NOMO-1 (cell line): ENCODE results near the gene AUTS2.

Source experiments
- DNase-seq, 2 experiments: peaks; one replicate each; lab custom pipeline; 2025; ENCODE audit not compliant: unreplicated experiment in 2 of 2; lab: John Stamatoyannopoulos, UW

AUTS2 gene

DNA sequence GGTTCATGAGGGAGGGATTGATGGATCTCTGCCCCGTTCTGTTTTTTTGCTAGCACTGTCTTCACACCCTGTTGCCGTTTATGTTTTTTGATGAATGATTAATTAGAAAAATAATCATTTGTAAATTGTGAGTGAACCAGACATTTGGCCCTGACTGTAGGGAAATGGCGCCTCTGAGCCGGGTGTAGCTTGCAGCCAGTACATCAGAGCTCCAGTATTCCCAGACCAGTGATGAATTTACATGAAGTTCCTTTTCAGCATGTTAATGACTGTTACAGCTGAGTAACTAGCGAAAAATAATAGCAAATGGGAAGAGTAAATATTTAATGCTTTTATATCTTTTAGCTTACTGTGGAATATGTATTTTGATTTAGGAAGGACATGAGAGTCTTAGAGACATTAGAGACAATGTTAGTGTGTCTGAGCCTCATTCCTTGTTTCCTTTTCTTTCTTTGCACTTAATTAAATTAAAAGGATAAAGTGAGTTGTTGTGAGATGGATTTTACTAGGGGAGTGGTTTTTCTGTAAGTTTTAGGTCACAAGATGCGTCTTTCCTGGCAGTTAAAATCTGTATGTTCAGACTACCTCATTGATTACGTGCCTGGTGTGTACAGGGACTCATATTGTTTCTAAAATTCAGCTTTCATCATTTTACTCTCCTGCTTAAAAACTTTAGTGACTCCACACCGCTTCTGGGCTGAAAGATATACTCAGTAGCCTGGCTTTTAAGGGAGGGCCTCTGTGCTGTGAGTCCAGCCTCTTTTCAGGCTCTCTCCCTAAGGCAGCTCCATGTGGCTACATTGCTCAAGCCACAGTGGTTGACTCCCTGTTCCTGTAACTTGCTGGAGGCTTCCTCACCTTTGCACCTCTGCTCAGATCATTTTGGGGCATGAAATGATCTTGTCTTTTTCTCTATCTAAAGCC is 86.4 kb downstream of the AUTS2 start:
- DNase-seq: no peak

GRCh38 chr7:69685293-69685631 is 87.0 kb downstream of the AUTS2 start:
- no peak for DNase-seq

DNA sequence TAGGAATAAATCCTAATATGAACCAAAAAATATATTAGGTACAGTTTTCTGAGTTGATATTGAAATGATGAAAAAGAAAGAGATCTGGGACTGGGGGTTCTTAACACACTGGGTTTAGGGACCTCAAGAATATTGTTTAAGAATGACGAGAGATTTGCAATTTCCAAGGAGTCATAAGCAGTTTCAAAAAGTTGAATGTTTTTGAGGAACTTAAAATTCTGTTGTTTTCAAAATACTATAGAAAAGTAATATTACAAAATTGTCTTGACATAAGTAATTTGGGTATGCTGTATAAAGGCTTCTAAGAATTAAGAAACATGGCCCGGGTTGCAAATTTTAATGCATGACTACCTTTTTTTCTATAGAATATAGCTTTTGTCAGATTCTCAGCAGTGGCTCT is 88.1 kb downstream of the AUTS2 start:
- DNase-seq: no peak

DNA sequence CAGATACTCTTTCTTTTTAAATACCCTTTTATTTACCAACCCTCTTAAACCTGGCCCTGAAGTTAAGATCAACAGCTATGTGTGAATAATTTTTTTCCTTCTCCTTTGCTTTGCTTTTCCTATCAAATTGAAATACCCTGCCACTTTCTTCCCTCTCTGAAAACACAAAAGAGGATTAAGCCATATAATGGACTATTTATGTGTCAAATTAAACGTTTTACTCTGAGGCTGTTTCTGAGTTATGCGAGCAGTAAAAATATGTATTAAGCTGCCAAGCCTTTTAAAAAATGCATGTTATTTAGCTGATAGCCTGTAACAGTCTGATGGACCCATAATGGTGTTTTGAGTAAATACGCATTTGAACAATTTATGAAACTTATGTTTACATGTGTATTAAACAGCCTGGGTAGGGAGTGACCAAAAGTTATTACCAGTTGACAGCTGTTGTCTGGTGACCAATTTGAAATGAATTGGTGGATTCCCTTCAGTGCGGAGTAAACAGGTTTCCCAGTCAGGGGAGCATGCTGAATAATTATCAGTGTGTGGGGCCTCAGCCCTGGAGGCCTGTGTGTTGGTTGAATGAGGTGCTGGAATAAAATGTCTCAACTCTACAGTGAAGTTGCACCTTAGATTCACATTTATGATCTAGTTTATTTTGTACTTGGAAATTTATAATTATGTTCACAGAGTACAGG is 89.6 kb downstream of the AUTS2 start:
- DNase-seq: no peak

DNA sequence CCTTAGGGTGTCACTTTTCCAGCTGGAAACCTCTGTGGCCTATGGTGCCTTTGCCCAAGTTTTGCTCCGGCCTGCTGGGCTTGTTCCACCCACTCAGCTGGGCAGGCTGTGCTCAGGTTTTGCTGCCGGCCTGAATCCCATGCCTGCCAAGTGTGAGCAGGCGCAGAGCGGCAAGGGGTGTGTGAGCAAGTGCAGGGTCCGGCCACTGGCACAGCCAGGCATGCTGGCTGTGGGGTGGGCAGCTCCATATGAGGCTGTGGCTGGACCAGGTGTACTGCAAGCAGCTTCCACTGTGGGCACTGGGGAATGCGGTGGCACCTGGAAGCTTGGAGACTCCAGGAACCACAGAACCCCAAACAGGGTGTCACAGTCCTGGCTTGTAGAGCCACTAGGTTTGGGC is 92.1 kb downstream of the AUTS2 start:
- DNase-seq: no peak

DNA sequence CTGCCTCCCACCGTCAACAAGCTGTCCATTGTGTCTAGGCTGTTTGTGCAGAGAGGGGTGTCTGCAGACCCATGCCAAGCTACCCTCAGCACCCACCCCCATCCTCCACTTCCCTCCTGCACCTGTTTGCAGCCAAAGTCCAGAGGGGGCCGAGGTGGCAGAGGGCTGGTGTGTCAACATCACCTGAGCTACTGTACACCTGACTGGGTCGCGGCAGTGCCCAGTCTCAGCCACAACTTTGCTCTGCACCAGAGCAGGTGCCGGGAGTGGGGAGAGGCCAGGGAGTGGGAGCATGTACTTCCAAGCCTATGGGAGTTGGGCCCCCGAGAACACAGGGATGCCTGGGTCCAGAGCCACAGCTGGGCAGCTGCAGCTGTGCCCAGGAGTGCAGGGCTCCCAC is 93.1 kb downstream of the AUTS2 start:
- DNase-seq: no peak

DNA sequence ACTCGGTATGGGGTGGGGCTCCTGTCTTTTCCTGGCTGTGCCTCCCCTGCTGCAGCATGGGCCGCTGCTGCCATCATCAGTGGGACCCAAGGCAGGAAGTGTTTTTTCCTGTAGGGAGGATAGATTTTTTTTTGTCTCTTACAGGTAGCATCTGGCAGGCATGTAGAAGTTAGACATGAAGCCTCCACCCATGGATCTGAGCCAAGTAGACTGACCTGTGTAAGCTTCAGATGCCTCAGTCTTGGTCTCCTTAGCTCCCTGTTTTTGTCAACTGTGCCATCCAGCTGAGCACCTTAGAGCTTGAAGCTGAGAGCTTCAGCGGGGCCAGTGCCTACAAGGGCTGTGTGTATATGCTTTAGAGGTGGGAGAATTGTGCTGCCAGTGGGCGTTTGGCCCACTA is 93.5 kb downstream of the AUTS2 start:
- DNase-seq: no peak

GRCh38 chr7:69692611-69693010 is 94.3 kb downstream of the AUTS2 start:
- no peak for DNase-seq

GRCh38 chr7:69693042-69693441 is 94.8 kb downstream of the AUTS2 start:
- no peak for DNase-seq

DNA sequence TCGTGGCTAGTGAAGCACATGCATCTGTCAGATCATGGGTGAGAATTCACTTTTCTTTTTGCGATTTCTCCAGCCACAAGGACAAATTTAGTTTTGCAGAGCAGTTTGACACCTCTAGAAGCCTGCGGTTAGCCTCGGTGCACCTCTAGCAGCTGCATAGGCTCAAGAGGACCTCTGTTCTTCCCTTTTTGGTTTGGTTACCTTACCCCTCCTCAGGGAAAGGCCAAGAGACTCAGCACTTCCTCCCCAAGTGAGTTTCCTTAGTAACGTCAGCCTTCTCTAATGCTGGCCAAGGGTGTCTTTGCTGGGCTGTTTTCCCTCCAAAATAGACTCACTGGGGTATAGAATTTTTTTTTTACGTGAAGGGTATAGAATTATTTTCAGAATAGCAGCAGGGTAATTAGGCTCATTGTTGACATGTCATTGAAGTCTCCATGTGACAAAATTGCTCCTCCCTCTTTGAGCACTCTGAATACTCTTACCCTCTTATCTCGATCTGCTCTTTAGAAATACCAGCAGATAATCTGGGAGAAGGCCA is 97.8 kb downstream of the AUTS2 start:
- DNase-seq: no peak

GRCh38 chr7:69696686-69697685 is 98.7 kb downstream of the AUTS2 start:
- DNase-seq: no peak

DNA sequence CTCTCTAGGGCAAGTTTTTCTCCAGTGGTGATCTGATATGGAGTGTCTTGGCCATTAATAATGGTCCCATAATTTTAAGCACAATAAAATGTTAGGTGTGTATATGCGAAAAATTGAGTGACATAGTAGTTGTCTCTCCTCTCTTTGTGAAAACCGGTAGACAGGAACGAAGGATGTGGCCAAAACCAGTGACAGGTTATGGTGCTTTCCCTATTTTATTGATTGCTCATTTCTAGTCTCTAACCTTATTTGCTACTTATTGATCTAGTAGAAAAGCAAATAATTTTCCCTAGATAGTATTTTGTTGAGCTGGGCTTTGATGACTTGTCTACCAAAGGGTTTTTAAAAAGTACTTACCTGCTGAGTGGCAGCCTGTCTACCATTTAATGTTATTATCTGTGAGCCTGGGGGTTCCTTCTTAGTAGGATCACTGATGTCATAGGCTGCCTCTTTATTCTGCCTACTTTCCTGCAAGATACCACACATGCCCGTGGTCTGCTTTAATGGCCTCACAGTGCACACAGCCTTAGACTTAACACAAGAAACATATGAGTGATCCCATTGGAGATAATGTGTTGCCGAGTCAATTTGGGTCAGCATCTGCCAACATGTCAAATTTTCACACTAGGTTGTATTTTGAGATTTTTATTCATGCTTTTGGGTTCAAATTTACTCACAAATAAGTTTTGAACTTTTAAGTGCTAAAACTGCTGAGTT is 100.0 kb downstream of the AUTS2 start:
- no peak for DNase-seq

DNA sequence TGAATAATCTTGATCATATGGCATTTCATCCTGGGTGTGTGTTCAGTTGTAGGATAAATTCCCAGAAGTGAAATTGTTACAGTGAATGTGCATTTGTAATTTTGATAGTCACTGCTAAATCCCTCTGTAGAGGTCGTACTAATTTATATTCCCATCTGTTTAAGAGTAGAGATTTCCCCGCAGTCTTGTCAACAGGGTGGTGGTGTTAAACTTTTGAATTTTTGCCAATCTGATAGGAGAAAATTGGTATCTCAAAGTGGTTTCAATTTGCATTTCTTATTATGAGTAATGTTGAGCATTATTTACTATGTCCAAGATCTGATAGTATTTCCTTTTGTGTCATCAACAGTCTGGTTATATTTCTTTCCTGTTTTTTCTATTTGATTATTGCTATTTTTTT is 101.7 kb downstream of the AUTS2 start:
- no peak for DNase-seq

DNA sequence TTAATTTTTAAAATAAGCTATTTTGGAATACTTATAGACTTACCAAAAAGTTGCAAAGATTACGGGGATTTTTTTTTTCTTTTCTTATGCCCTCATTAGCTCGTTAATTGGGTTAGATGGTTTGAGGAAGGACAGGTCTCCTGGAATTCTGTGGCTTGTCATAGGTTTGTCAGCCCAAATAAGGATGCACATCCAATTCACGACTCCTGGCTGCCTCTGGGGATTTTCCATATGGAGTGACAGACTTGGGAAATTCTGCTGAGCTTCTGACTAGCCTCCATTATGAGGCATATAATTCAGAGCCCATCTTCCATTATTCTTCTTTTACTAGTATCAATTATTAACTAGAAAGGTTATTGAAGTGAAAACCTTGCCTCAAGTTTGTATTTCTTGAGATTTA is 102.1 kb downstream of the AUTS2 start:
- no peak for DNase-seq

- DNase-seq: no peak
Observed at GRCh38 chr7:69701288-69701687, 103.0 kb downstream of the AUTS2 start.

DNA sequence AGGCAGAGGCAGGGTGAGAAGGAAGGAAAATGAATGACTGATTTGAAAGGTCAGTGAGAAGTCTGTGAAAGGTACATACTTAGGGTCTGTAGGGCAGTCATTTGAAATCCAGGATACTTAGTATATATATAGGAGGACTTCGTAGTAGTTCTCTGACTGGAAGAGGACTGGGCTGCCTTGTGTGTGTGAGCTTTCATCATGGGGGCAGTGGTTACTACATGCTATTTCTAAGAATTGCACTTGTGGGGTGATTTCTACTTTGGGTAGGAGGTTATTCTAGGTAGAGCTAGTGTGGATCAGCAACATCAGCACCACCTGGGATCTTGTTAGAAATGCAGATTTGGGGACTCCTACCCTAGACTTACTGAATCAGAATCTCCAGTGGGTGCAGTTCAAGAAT is 104.1 kb downstream of the AUTS2 start:
- no peak for DNase-seq

DNA sequence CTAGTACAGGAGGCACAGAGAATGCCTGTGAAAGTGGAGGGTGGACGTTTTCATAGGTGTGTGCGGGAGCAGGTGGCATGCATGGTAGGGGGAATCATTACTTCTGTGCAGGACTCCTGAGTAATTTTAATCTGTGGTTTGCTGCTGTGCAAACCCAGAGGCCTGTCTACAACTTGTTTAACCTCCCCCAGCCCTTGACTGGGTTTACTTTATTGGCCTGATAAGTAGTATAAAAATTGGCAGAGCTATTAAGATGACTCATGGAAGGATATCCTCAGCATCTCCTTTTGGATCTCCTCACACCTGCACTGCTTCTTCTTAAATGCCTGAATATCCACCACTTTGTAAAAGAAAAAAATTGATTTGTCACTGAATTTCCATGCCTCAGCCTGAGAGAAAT is 104.8 kb downstream of the AUTS2 start:
- DNase-seq: no peak

GRCh38 chr7:69706070-69706469 is 107.8 kb downstream of the AUTS2 start:
- DNase-seq: no peak

GRCh38 chr7:69708857-69709256 is 110.6 kb downstream of the AUTS2 start:
- DNase-seq: no peak

DNA sequence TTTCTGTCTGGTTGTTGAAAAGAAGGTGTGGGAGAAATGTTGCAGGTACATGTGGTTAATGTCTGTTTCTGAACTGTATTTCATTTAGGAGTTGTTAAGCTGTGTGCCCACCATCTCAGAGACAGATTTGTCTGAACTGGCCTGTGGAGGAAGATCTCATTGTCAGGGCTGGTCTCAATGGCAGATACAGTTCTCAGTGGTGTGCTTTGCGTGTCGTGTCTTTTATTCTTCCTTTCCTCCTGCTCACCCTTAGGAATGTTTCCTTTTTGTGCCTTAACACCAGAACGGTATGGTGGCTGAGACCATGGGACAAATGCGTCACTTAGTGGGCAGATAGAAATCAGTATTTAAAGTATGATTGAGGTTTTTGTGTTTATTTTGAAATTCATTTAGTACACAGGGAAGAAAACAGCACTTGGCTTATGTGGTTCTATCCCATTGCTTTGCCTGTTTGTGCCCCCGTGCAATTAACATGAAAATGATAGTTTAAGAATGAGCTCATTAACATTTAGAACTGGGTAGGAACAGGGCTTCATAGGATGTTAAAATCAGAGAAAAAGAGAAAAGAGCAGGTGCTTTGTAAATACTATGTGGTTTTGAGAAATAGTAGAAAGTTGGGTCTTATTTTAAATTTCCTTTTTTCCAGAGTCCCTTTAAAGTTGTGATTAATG is 112.6 kb downstream of the AUTS2 start:
- DNase-seq: no peak
